Measurements from ENCODE around the gene STPG2. TPM values are rescaled to one million over a fixed set of nuclear protein-coding genes. Genes with fewer than 3 reads are reported as not detected.
A peak's percentile ranks its signal among the peaks of the same experiment; 100 is the strongest.

STPG2 gene
- total RNA-seq, 2 donors from 2014 or later = 0.13 to 0.53 TPM

DNA sequence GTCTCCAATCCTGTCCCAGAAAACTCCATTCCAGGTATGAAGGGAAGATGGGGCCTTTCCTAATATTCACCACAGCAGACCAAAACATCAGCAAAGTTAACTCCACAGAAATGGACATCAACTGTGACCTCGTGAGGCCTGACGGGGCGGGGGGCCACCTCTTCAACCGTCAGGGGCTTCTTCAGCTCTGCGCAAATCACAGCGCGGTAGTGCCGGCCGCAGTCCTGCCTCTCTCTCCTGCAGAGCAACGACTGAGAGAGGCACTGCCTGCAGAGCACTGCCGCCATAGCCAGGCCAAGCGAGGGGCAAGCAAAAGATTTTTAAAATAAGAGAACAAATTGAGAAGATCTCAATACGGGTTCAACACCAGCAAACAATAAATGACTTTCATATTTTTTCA lies 226.2 kb downstream of the STPG2 start:
- H3K4me3 Mint-ChIP-seq = no peak overlapping the region
- Histone ChIP-seq H3K9ac (ENCODE audit: extremely low read depth, low read length, poor library complexity, severe bottlenecking) (no peak overlapping the region), H3K4me1 (ENCODE audit: control insufficient read depth, insufficient read depth, low read length) (no peaks in the 10 kb centered on the region), H3K27ac (ENCODE audit: low read depth, low read length) (no peak overlapping the region), H3K4me3 (ENCODE audit: low read length) (no peak overlapping the region), H3K36me3 (ENCODE audit: control insufficient read depth, insufficient read depth, low read length) (no peaks in the 10 kb centered on the region), H3K9me3 (ENCODE audit: control insufficient read depth, low read length) (no peaks in the 10 kb centered on the region), H3K27me3 (ENCODE audit: control insufficient read depth, insufficient read depth, low read length, poor library complexity, severe bottlenecking) (no peaks in the 10 kb centered on the region)
- no peaks in the 10 kb centered on the region for H3K36me3 Mint-ChIP-seq (ENCODE audit: low read depth)
- no peaks in the 10 kb centered on the region for H3K27me3 Mint-ChIP-seq (ENCODE audit: insufficient read depth)
- peaks cover 6% of the 10 kb centered on the region for H3K4me1 Mint-ChIP-seq
- no peak for DNase-seq
- H3K9me3 Mint-ChIP-seq = no peaks in the 10 kb centered on the region
- no peak for TF ChIP-seq CTCF (conservative IDR thresholded peaks at IDR 0.05)
- WGBS, 2 experiments (ENCODE audit: insufficient coverage in 1 of 2, insufficient read length in 1 of 2) = 94% methylated on average over 13 of the region's 13 CpGs; no CpG with 5 or more reads in 1 of the 2 experiments
- no peak overlapping the region for H3K27ac Mint-ChIP-seq

- Mint-ChIP-seq H3K9me3 (peaks cover 7% of the 10 kb centered on the region), H3K36me3 (ENCODE audit: low read depth) (no peaks in the 10 kb centered on the region), H3K27ac (no peak overlapping the region), H3K4me1 (peaks cover 13% of the 10 kb centered on the region), H3K27me3 (ENCODE audit: insufficient read depth) (no peaks in the 10 kb centered on the region), H3K4me3 (no peak overlapping the region)
- H3K36me3 ChIP-seq (ENCODE audit: control insufficient read depth, insufficient read depth, low read length) = no peaks in the 10 kb centered on the region
- H3K4me1 ChIP-seq (ENCODE audit: control insufficient read depth, insufficient read depth, low read length) = no peaks in the 10 kb centered on the region
- peak overlapping the region; percentile 11 for H3K4me3 ChIP-seq (ENCODE audit: low read length)
- no peak overlapping the region for H3K27ac ChIP-seq (ENCODE audit: low read depth, low read length)
- no peak for DNase-seq
- no peak overlapping the region for H3K9ac ChIP-seq (ENCODE audit: extremely low read depth, low read length, poor library complexity, severe bottlenecking)
- 88% methylated on average over 4 of the region's 4 CpGs; no CpG with 5 or more reads in 1 of the 2 experiments for WGBS, 2 experiments (ENCODE audit: insufficient coverage in 1 of 2, insufficient read length in 1 of 2)
- H3K27me3 ChIP-seq (ENCODE audit: control insufficient read depth, insufficient read depth, low read length, poor library complexity, severe bottlenecking) = no peaks in the 10 kb centered on the region
- TF ChIP-seq CTCF (conservative IDR thresholded peaks at IDR 0.05) = no peak
- no peaks in the 10 kb centered on the region for H3K9me3 ChIP-seq (ENCODE audit: control insufficient read depth, low read length)
These were observed 231.1 kb downstream of the STPG2 start for GRCh38 chr4:97912156-97912555.

GRCh38 chr4:97911236-97911906 lies 231.9 kb downstream of the STPG2 start:
- Mint-ChIP-seq H3K27me3 (ENCODE audit: insufficient read depth) (no peaks in the 10 kb centered on the region), H3K4me3 (no peak overlapping the region), H3K4me1 (peaks cover 13% of the 10 kb centered on the region), H3K36me3 (ENCODE audit: low read depth) (no peaks in the 10 kb centered on the region), H3K27ac (no peak overlapping the region), H3K9me3 (peaks cover 7% of the 10 kb centered on the region)
- Histone ChIP-seq H3K4me3 (ENCODE audit: low read length) (peak overlapping the region; percentile 11), H3K27ac (ENCODE audit: low read depth, low read length) (no peak overlapping the region), H3K9ac (ENCODE audit: extremely low read depth, low read length, poor library complexity, severe bottlenecking) (no peak overlapping the region), H3K4me1 (ENCODE audit: control insufficient read depth, insufficient read depth, low read length) (no peaks in the 10 kb centered on the region), H3K36me3 (ENCODE audit: control insufficient read depth, insufficient read depth, low read length) (no peaks in the 10 kb centered on the region), H3K27me3 (ENCODE audit: control insufficient read depth, insufficient read depth, low read length, poor library complexity, severe bottlenecking) (no peaks in the 10 kb centered on the region), H3K9me3 (ENCODE audit: control insufficient read depth, low read length) (no peaks in the 10 kb centered on the region)
- DNase-seq = peak; percentile 74
- WGBS, 2 experiments (ENCODE audit: insufficient coverage in 1 of 2, insufficient read length in 1 of 2) = 90 to 92% methylated on average over 6 to 14 of the region's 14 CpGs
- TF ChIP-seq CTCF (conservative IDR thresholded peaks at IDR 0.05) = peak; percentile 27
